HEK293 (cell line): ENCODE data around the gene HRH2.

Experiments
- HOXD13 ChIP-seq: sonication (generic); formaldehyde crosslinking; IDR thresholded peaks from 2 replicates; pipeline ENCODE4 v1.8.0; 2022; ENCODE audit warnings: missing genetic modification reagents, borderline replicate concordance
- ZFP69B ChIP-seq: fragments of 450-650 bp; formaldehyde crosslinking; IDR thresholded peaks from 2 replicates; pipeline ENCODE4 v1.5.1; 2016; ENCODE audit warnings: missing biosample characterization, missing genetic modification characterization
- ZNF274 ChIP-seq, 2 experiments: fragments of 200-500 bp in 1 of 2; fragments of 450-650 bp in 1 of 2; sonication (Bioruptor generic) in 1 of 2; formaldehyde crosslinking in 1 of 2; IDR thresholded peaks; 2 replicates each; pipeline versions ENCODE4 v1.5.1 to v1.6.1; 2014 to 2016; ENCODE audit warnings: borderline replicate concordance in 1 of 2, inconsistent platforms in 1 of 2, low read length in 1 of 2, missing biosample characterization in 1 of 2, missing genetic modification characterization in 1 of 2
- ZNF37A ChIP-seq: fragments of 450-650 bp; IDR thresholded peaks from 2 replicates; pipeline ENCODE4 v1.5.1; 2018; ENCODE audit warnings: missing biosample characterization, missing genetic modification characterization
- ZNF473 ChIP-seq: fragments of 450-650 bp; formaldehyde crosslinking; IDR thresholded peaks from 2 replicates; pipeline ENCODE4 v1.5.1; 2017; ENCODE audit warnings: missing biosample characterization, missing genetic modification characterization
- TF ChIP-seq, protein P1 (sequence below): fragments of 450-650 bp; formaldehyde crosslinking; IDR thresholded peaks from 2 replicates; pipeline ENCODE4 v1.5.1; 2016; ENCODE audit warnings: missing biosample characterization, missing genetic modification characterization
- TF ChIP-seq, protein P2 (sequence below): fragments of 450-650 bp; formaldehyde crosslinking; IDR thresholded peaks from 2 replicates; pipeline ENCODE4 v1.5.1; 2016; ENCODE audit warnings: missing biosample characterization, missing genetic modification characterization, low read depth

DNA sequence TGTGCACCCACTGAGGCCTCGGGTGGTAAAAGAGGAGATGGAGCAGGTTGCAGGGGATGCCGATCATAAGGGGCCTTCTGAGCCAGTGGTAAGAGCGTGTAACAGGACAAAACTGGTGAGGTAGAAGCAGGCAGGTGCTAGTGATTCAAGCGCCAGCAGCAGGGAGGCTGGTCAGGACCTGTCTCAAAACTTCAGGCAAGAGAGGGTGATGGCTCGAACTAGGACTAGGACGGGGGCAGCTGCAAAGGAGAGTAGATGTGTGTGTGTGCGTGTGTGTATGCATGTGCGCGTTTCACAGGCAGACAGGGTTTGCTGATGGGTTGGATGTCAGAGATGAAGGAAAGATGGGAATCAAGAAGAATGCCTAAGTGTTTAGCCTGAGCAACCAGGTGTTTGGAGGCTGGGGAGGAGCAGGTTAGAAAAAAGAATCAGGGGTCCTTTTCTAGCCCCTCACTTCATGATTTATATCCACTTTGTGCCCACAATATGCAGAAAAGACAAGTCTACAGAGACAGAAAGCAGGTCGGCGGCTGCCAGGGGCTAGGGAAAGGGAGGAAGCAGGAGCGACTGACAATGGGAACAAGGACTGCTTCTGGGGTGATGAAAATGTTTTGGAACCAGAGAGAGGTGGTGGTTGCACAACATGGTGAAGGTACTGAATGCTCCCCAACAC lies 15.2 kb downstream of the HRH2 start:
- TF ChIP-seq HOXD13 (CRISPR knock-in tag) (no peak), ZNF274 (IDR thresholded peaks at IDR 0.05; ENCODE audit: low read length) (no peak), ZNF274 (tag by site-specific recombination; IDR thresholded peaks at IDR 0.05; ENCODE audit: borderline replicate concordance) (no peak), ZFP69B (tag by site-specific recombination) (no peak), ZNF37A (tag by site-specific recombination) (no peak), ZNF473 (tag by site-specific recombination) (no peak)
- TF ChIP-seq, protein P1, sequence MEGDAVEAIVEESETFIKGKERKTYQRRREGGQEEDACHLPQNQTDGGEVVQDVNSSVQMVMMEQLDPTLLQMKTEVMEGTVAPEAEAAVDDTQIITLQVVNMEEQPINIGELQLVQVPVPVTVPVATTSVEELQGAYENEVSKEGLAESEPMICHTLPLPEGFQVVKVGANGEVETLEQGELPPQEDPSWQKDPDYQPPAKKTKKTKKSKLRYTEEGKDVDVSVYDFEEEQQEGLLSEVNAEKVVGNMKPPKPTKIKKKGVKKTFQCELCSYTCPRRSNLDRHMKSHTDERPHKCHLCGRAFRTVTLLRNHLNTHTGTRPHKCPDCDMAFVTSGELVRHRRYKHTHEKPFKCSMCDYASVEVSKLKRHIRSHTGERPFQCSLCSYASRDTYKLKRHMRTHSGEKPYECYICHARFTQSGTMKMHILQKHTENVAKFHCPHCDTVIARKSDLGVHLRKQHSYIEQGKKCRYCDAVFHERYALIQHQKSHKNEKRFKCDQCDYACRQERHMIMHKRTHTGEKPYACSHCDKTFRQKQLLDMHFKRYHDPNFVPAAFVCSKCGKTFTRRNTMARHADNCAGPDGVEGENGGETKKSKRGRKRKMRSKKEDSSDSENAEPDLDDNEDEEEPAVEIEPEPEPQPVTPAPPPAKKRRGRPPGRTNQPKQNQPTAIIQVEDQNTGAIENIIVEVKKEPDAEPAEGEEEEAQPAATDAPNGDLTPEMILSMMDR (tag by site-specific recombination), result no peak
- TF ChIP-seq, protein P2, sequence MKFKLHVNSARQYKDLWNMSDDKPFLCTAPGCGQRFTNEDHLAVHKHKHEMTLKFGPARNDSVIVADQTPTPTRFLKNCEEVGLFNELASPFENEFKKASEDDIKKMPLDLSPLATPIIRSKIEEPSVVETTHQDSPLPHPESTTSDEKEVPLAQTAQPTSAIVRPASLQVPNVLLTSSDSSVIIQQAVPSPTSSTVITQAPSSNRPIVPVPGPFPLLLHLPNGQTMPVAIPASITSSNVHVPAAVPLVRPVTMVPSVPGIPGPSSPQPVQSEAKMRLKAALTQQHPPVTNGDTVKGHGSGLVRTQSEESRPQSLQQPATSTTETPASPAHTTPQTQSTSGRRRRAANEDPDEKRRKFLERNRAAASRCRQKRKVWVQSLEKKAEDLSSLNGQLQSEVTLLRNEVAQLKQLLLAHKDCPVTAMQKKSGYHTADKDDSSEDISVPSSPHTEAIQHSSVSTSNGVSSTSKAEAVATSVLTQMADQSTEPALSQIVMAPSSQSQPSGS (tag by site-specific recombination), result no peak
